ENCODE results near the gene SSR4.
A peak's percentile ranks its signal among the peaks of the same experiment; 100 is the strongest.

Gene SSR4

GRCh38 chrX:153782313-153782712 lies 12.2 kb upstream of the SSR4 start:
- peak; percentile 48 to 63 for DNase-seq

GRCh38 chrX:153782871-153783270 lies 11.6 kb upstream of the SSR4 start:
- no peak for DNase-seq

GRCh38 chrX:153783378-153784013 lies 11.0 kb upstream of the SSR4 start:
- DNase-seq, result no peak

- DNase-seq, result no peak
These were observed 10.0 kb upstream of the SSR4 start for GRCh38 chrX:153784325-153784967.

GRCh38 chrX:153786669-153787068 lies 7.8 kb upstream of the SSR4 start:
- DNase-seq, result no peak

- no peak for DNase-seq
These were observed 4.8 kb upstream of the SSR4 start for GRCh38 chrX:153789654-153790053.

- DNase-seq, result no peak
These were observed 3.2 kb upstream of the SSR4 start for GRCh38 chrX:153791104-153791852.

GRCh38 chrX:153792368-153792767 lies 2.1 kb upstream of the SSR4 start:
- DNase-seq, result no peak

GRCh38 chrX:153793291-153793690 lies 1.2 kb upstream of the SSR4 start:
- DNase-seq, result no peak

- DNase-seq, result no peak
These were observed 689 bp downstream of the SSR4 start for GRCh38 chrX:153794897-153795816.

- DNase-seq, result no peak
These were observed 3.0 kb downstream of the SSR4 start for GRCh38 chrX:153797415-153798015.

- no peak for DNase-seq
These were observed 4.9 kb downstream of the SSR4 start for GRCh38 chrX:153799326-153799725.

- DNase-seq, result no peak
These were observed 5.8 kb downstream of the SSR4 start for GRCh38 chrX:153800177-153800722.

GRCh38 chrX:153800746-153801145 lies 6.3 kb downstream of the SSR4 start:
- no peak for DNase-seq

- no peak for DNase-seq
These were observed 7.2 kb downstream of the SSR4 start for GRCh38 chrX:153801669-153802068.

- no peak for DNase-seq
These were observed 8.1 kb downstream of the SSR4 start for GRCh38 chrX:153802513-153803045.

- no peak for DNase-seq
These were observed 9.0 kb downstream of the SSR4 start for GRCh38 chrX:153803211-153804099.

GRCh38 chrX:153804100-153804595 lies 9.7 kb downstream of the SSR4 start:
- DNase-seq, result no peak

- no peak for DNase-seq
These were observed 10.2 kb downstream of the SSR4 start for GRCh38 chrX:153804621-153805020.

- no peak for DNase-seq
These were observed 11.0 kb downstream of the SSR4 start for GRCh38 chrX:153805436-153805835.
